Stimulated activated CD8-positive, alpha-beta memory T cell treated with anti-CD3 and anti-CD28 coated beads, Interleukin-15, amount 100 ng/mL, for 1 hour (primary cell): ENCODE results near the gene ZNF208.
"Not testable (repeated sequence)": the region's sequence is repeated elsewhere in the genome, so short reads cannot be mapped to it uniquely, and the experiment has no call there.

Source experiments
- DNase-seq: peaks from one replicate; pipeline ENCODE4 v3.0.0-alpha.2; 2020; ENCODE audit warnings: low read depth

The ZNF208 gene

GRCh38 chr19:22010437-22011143 is at the start of gene ZNF208:
ZNF208 (minus strand) TSS chr19:22010943; CDS start chr19:22010794, 149 bp downstream.
- not testable (repeated sequence) for DNase-seq

GRCh38 chr19:22052644-22053013 is 41.9 kb upstream of the ZNF208 start:
- no peak for DNase-seq

- not testable (repeated sequence) for DNase-seq
Measured at GRCh38 chr19:22041151-22041550, 30.4 kb upstream of the ZNF208 start.

GRCh38 chr19:22030680-22031079 is 19.9 kb upstream of the ZNF208 start:
- DNase-seq: no peak

GRCh38 chr19:22026687-22027086 is 15.9 kb upstream of the ZNF208 start:
- DNase-seq: no peak

- DNase-seq: not testable (repeated sequence)
Measured at GRCh38 chr19:22025539-22025938, 14.8 kb upstream of the ZNF208 start.

GRCh38 chr19:21970466-21970865 is 40.3 kb downstream of the ZNF208 start:
- no peak for DNase-seq

GRCh38 chr19:21947775-21948174 is 63.0 kb downstream of the ZNF208 start:
- no peak for DNase-seq

GRCh38 chr19:21940684-21941083 is 70.1 kb downstream of the ZNF208 start:
- DNase-seq: no peak

GRCh38 chr19:21934593-21934992 is 76.2 kb downstream of the ZNF208 start:
- no peak for DNase-seq

- no peak for DNase-seq
Measured at GRCh38 chr19:21934131-21934530, 76.6 kb downstream of the ZNF208 start.

GRCh38 chr19:21922276-21922675 is 88.5 kb downstream of the ZNF208 start:
- no peak for DNase-seq

- DNase-seq: no peak
Measured at GRCh38 chr19:21921691-21922180, 89.0 kb downstream of the ZNF208 start.

GRCh38 chr19:21915411-21915810 is 95.3 kb downstream of the ZNF208 start:
- no peak for DNase-seq

GRCh38 chr19:21912654-21913053 is 98.1 kb downstream of the ZNF208 start:
- no peak for DNase-seq

GRCh38 chr19:21910318-21910717 is 100.4 kb downstream of the ZNF208 start:
- DNase-seq: no peak

- no peak for DNase-seq
Measured at GRCh38 chr19:21908066-21908465, 102.7 kb downstream of the ZNF208 start.

- DNase-seq: no peak
Measured at GRCh38 chr19:21907516-21907915, 103.2 kb downstream of the ZNF208 start.

- DNase-seq: no peak
Measured at GRCh38 chr19:21902571-21902970, 108.2 kb downstream of the ZNF208 start.

GRCh38 chr19:21901861-21902260 is 108.9 kb downstream of the ZNF208 start:
- DNase-seq: no peak

- DNase-seq: no peak
Measured at GRCh38 chr19:21900401-21900800, 110.3 kb downstream of the ZNF208 start.

GRCh38 chr19:21891086-21891485 is 119.7 kb downstream of the ZNF208 start:
- DNase-seq: no peak

GRCh38 chr19:21890017-21890416 is 120.7 kb downstream of the ZNF208 start:
- DNase-seq: not testable (repeated sequence)

GRCh38 chr19:21885516-21885915 is 125.2 kb downstream of the ZNF208 start:
- not testable (repeated sequence) for DNase-seq
